Endothelial cell of umbilical vein (primary cell): ENCODE measurements around the gene TOMM5. TPM values are rescaled to one million over a fixed set of nuclear protein-coding genes. Genes with fewer than 3 reads are reported as not detected.

Experiments used
- BruUV-seq: library from RNA; stranded (reverse); fragments of 400-500 nt; replicated peaks from 2 replicates; lab custom pipeline; 2021; lab: Mats Ljungman, UMichigan
- CTCF ChIA-PET: fragments of 300-600, 350-600 bp; sonication (Branson Sonifier 250); formaldehyde crosslinking; loops from one replicate; lab custom pipeline; 2021; ENCODE audit warnings: antibody characterized with exemption, inconsistent platforms; lab: Charles Lee
- POLR2A ChIA-PET: fragments of 300-600, 350-600 bp; sonication (Branson Sonifier 250); formaldehyde crosslinking; loops from one replicate; lab custom pipeline; 2021; ENCODE audit warnings: antibody characterized with exemption, inconsistent platforms; lab: Charles Lee
- DNase-seq: peaks from one replicate; pipeline ENCODE4 v3.0.0-alpha.2; 2011; ENCODE audit warnings: low read depth, low spot score
- FAIRE-seq: peaks from 2 replicates; lab custom pipeline; 2011; peaks lifted over from hg19 to GRCh38; lab: Jason Lieb, UNC
- H2AFZ ChIP-seq: 2 replicates; pipeline ENCODE4 v1.6.0; 2012; ENCODE audit warnings: low read depth, low read length, control low read depth, inconsistent platforms
- H3K27ac ChIP-seq: 2 replicates; pipeline ENCODE4 v1.5.1; 2011; ENCODE audit warnings: low read depth, mild to moderate bottlenecking, control low read depth, low read length, moderate library complexity; ENCODE audit not compliant: insufficient read depth
- H3K27me3 ChIP-seq, 2 experiments: 2 replicates each; pipeline versions ENCODE4 v1.6.0 to v1.6.1; 2011; ENCODE audit warnings: low read length in 2 of 2, mixed read lengths in 1 of 2; ENCODE audit not compliant: control insufficient read depth in 2 of 2, insufficient read depth in 2 of 2
- H3K36me3 ChIP-seq, 2 experiments: 2 replicates in 1 of 2; 3 replicates in 1 of 2; pipeline ENCODE4 v1.5.1; 2011; ENCODE audit warnings: low read length in 2 of 2, mild to moderate bottlenecking in 1 of 2, moderate library complexity in 1 of 2; ENCODE audit not compliant: control insufficient read depth in 2 of 2, insufficient read depth in 2 of 2; ENCODE audit errors: extremely low read depth in 1 of 2
- H3K4me1 ChIP-seq: 3 replicates; pipeline ENCODE4 v1.5.1; 2011; ENCODE audit warnings: mild to moderate bottlenecking, low read length; ENCODE audit not compliant: control insufficient read depth, insufficient read depth; ENCODE audit errors: extremely low read depth
- H3K4me2 ChIP-seq: 2 replicates; pipeline ENCODE4 v1.6.1; 2011; ENCODE audit warnings: low read length, control low read depth, mixed read lengths; ENCODE audit not compliant: insufficient read depth
- H3K4me3 ChIP-seq, 3 experiments: fragments of 200-600 bp in 1 of 3; sonication (generic), shearing (Covaris generic) in 1 of 3; replicated peaks in 1 of 3; 2 replicates each; pipeline ENCODE4 v1.5.1; 2011 to 2016; ENCODE audit warnings: control low read depth in 3 of 3, low read length in 3 of 3, mild to moderate bottlenecking in 2 of 3, inconsistent platforms in 1 of 3, low read depth in 1 of 3, moderate library complexity in 1 of 3; ENCODE audit not compliant: insufficient read depth in 1 of 3
- H3K79me2 ChIP-seq: 2 replicates; pipeline ENCODE4 v1.6.0; 2012; ENCODE audit warnings: low read length, inconsistent platforms; ENCODE audit not compliant: control insufficient read depth, insufficient read depth
- H3K9ac ChIP-seq: replicated peaks from 2 replicates; pipeline ENCODE3; 2011; ENCODE audit warnings: low read length, control low read depth; ENCODE audit not compliant: insufficient read depth; ENCODE audit errors: extremely low read depth
- H3K9me1 ChIP-seq: replicated peaks from 3 replicates; pipeline ENCODE4 v1.6.0; 2011; ENCODE audit warnings: mild to moderate bottlenecking, low read length; ENCODE audit not compliant: control insufficient read depth, insufficient read depth; ENCODE audit errors: extremely low read depth
- H3K9me3 ChIP-seq: replicated peaks from 2 replicates; pipeline ENCODE4 v1.5.1; 2012; ENCODE audit warnings: low read length, inconsistent platforms; ENCODE audit not compliant: control insufficient read depth, insufficient read depth
- H4K20me1 ChIP-seq: replicated peaks from 2 replicates; pipeline ENCODE3; 2011; ENCODE audit warnings: mild to moderate bottlenecking, low read length; ENCODE audit not compliant: control insufficient read depth, insufficient read depth; ENCODE audit errors: extremely low read depth
- CTCF ChIP-seq, 2 donors: IDR thresholded peaks; 1 replicate in 1 of 2; 2 replicates in 1 of 2; pipeline ENCODE4 v1.5.1; 2011; ENCODE audit warnings: low read length in 2 of 2, mild to moderate bottlenecking in 2 of 2, moderate library complexity in 2 of 2, control low read depth in 1 of 2, inconsistent platforms in 1 of 2, low read depth in 1 of 2; ENCODE audit not compliant: insufficient read depth in 1 of 2; ENCODE audit errors: extremely low read depth in 1 of 2
- EZH2 ChIP-seq: IDR thresholded peaks from 2 replicates; pipeline ENCODE4 v1.6.1; 2012; ENCODE audit warnings: borderline replicate concordance, low read depth, mild to moderate bottlenecking, moderate library complexity, low read length, inconsistent platforms; ENCODE audit not compliant: severe bottlenecking
- FOS ChIP-seq: IDR thresholded peaks from 2 replicates; pipeline ENCODE4 v1.6.1; 2011; ENCODE audit warnings: mild to moderate bottlenecking, low read length, moderate library complexity, borderline replicate concordance; ENCODE audit not compliant: insufficient read depth
- GATA2 ChIP-seq: IDR thresholded peaks from 2 replicates; pipeline ENCODE4 v1.7.0; 2011; ENCODE audit warnings: low read depth, mild to moderate bottlenecking, moderate library complexity, mixed read lengths, low read length; ENCODE audit not compliant: insufficient read length, insufficient read depth
- JUN ChIP-seq: IDR thresholded peaks from 2 replicates; pipeline ENCODE4 v1.6.1; 2011; ENCODE audit warnings: borderline replicate concordance, low read depth; ENCODE audit not compliant: insufficient read length, insufficient read depth
- MAX ChIP-seq: IDR thresholded peaks from 2 replicates; pipeline ENCODE4 v1.6.1; 2011; ENCODE audit not compliant: insufficient read depth, insufficient read length
- MYC ChIP-seq: IDR thresholded peaks from one replicate; pipeline ENCODE4 v1.6.1; 2011; ENCODE audit warnings: mild to moderate bottlenecking, low read depth, low read length
- POLR2A ChIP-seq: IDR thresholded peaks from 2 replicates; pipeline ENCODE4 v1.6.1; 2012; ENCODE audit warnings: low read depth, mild to moderate bottlenecking, control low read depth, low read length
- POLR2AphosphoS5 ChIP-seq: IDR thresholded peaks from 2 replicates; pipeline ENCODE4 v1.6.1; 2012; ENCODE audit warnings: low read depth, mild to moderate bottlenecking, control low read depth, low read length, moderate library complexity; ENCODE audit not compliant: insufficient read depth
- dilution Hi-C: fragments of 300-500 bp; cut with MboI; formaldehyde crosslinking; loops from one replicate; pipeline ENCODE4 v1.15.0; 2019; ENCODE audit warnings: low sequenced_read_pairs; ENCODE audit not compliant: extremely low pct_ligation_motif_present
- intact Hi-C: fragments of 100-400 bp; cut with micrococcal nuclease; formaldehyde crosslinking; loops from one replicate; pipeline ENCODE4 v1.10.0; 2022
- polyA plus RNA-seq, 4 experiments: library from polyadenylated mRNA; depleted of rRNA in 3 of 4; stranded (reverse) in 3 of 4; unstranded in 1 of 4; fragments of >200 nt; gene quantifications; 2 replicates each; pipeline versions ENCODE4 v1.2.1 to v1.2.3, GENCODE V29; 2011 to 2012; ENCODE audit warnings: missing spikeins in 1 of 4
- total RNA-seq: library from RNA; stranded (reverse); gene quantifications from 2 replicates; pipeline ENCODE4 v1.2.3, GENCODE V29; 2021

TOMM5 gene
- total and polyA plus RNA-seq, 2 donors (not counting 3 experiments of a cell fraction or from before 2014, with no cell fraction given): 122 to 147 TPM

GRCh38 chr9:37641331-37641730 lies 48.9 kb upstream of the TOMM5 start:
- BruUV-seq: no TSS peak
- POLR2A ChIA-PET: no interaction called here

More at GRCh38 chr9:37641331-37641730, 48.9 kb upstream of the TOMM5 start:
- no peak for DNase-seq
- intact Hi-C loops (loop anchor here (10.0 kb wide), 1 partner anchor 83 kb away; no protein-coding TSS in a partner anchor), dilution Hi-C loops (no loop called here)
- no peak overlapping the region for H3K4me2 ChIP-seq
- no peak overlapping the region for H3K9ac ChIP-seq
- no peaks in the 10 kb centered on the region for H3K4me1 ChIP-seq
- no peak overlapping the region for H3K27ac ChIP-seq
- H2AFZ ChIP-seq: no peak overlapping the region
- no peaks in the 10 kb centered on the region for H3K9me1 ChIP-seq
- no peaks in the 10 kb centered on the region for H3K79me2 ChIP-seq
- no peaks in the 10 kb centered on the region for H3K9me3 ChIP-seq
- no peak for TF ChIP-seq FOS
- TF ChIP-seq MAX: no peak
- no peak for TF ChIP-seq GATA2
- no peak for TF ChIP-seq CTCF (IDR thresholded peaks at IDR 0.05; ENCODE audit: extremely low read depth in 1 of 2, insufficient read depth in 1 of 2, low read depth in 1 of 2, low read length in 2 of 2)
- no peak for TF ChIP-seq POLR2AphosphoS5
- TF ChIP-seq MYC: no peak
- no peak for TF ChIP-seq POLR2A
- TF ChIP-seq EZH2: no peak
- TF ChIP-seq JUN: no peak
- FAIRE-seq: no peak
- peaks cover 20 to 35% of the 10 kb centered on the region in 2 experiments for H3K27me3 ChIP-seq
- no peak overlapping the region for H3K4me3 ChIP-seq
- CTCF ChIA-PET: interaction anchor here (1.5 to 2.9 kb wide), 2 partner anchors 14 to 15 kb away, joined by 4 to 8 read pairs; no protein-coding TSS in a partner anchor
- no peaks in the 10 kb centered on the region for H3K36me3 ChIP-seq
- H4K20me1 ChIP-seq: no peaks in the 10 kb centered on the region
